ENCODE measurements around the gene TPRX2. TPM values are rescaled to one million over a fixed set of nuclear protein-coding genes. Genes with fewer than 3 reads are reported as not detected.

The TPRX2 gene
- total and polyA plus RNA-seq, 2 of the 8 experiments (the other 6 are each of a cell fraction or from before 2014, with no cell fraction given) = not detected

GRCh38 chr19:47891923-47892666, 33.1 kb downstream of the TPRX2 start (continued):
- TF ChIP-seq POLR2AphosphoS5 (IDR thresholded peaks at IDR 0.05; ENCODE audit: low read depth, low read length) (peak; percentile 48; the same call in 1 of the 2 replicates), KDM4A (IDR thresholded peaks at IDR 0.05; ENCODE audit: low read depth, low read length, severe bottlenecking) (no peak), SUZ12 (IDR thresholded peaks at IDR 0.05; ENCODE audit: low read length) (no peak), GTF2F1 (IDR thresholded peaks at IDR 0.05; ENCODE audit: borderline replicate concordance, low read depth, low read length) (no peak), TAF1 (IDR thresholded peaks at IDR 0.05; ENCODE audit: low read depth, low read length) (peak; percentile 37; the same call in 1 of the 2 replicates), TBP (IDR thresholded peaks at IDR 0.05; ENCODE audit: low read depth, low read length) (peak; percentile 84), GABPA (IDR thresholded peaks at IDR 0.05; ENCODE audit: borderline replicate concordance, insufficient read depth, low read length) (no peak), HDAC6 (IDR thresholded peaks at IDR 0.05; ENCODE audit: low read depth, low read length) (no peak), FOSL1 (IDR thresholded peaks at IDR 0.05; ENCODE audit: insufficient read depth, low read depth, low read length) (no peak), KDM1A (IDR thresholded peaks at IDR 0.05; ENCODE audit: borderline replicate concordance, low read length) (no peak), BRCA1 (IDR thresholded peaks at IDR 0.05; ENCODE audit: low read depth, low read length) (no peak), MAX (IDR thresholded peaks at IDR 0.05) (no peak), POLR2A (IDR thresholded peaks at IDR 0.05; ENCODE audit: control extremely low read depth in 1 of 2, low read depth in 2 of 2, low read length in 2 of 2) (peak; percentile 50 to 76), EGR1 (IDR thresholded peaks at IDR 0.05; ENCODE audit: borderline replicate concordance, low read depth, low read length) (no peak), NANOG (IDR thresholded peaks at IDR 0.05; ENCODE audit: insufficient read depth, low read depth, low read length, poor library complexity, severe bottlenecking) (no peak), SP4 (IDR thresholded peaks at IDR 0.05; ENCODE audit: low read length) (no peak), CREB1 (IDR thresholded peaks at IDR 0.05) (no peak), ASH2L (IDR thresholded peaks at IDR 0.05; ENCODE audit: low read length) (no peak), SP1 (IDR thresholded peaks at IDR 0.05; ENCODE audit: low read depth, low read length) (peak; percentile 98), SIX5 (IDR thresholded peaks at IDR 0.05; ENCODE audit: low read depth, low read length) (no peak), SIN3A (conservative IDR thresholded peaks at IDR 0.05 in 1 of 2, IDR thresholded peaks at IDR 0.05 in 1 of 2; ENCODE audit: low read depth in 1 of 2, low read length in 2 of 2) (no peak), RNF2 (IDR thresholded peaks at IDR 0.05; ENCODE audit: borderline replicate concordance, low read depth, low read length, missing control alignments, poor library complexity, severe bottlenecking) (no peak), SAP30 (IDR thresholded peaks at IDR 0.05; ENCODE audit: insufficient read depth, insufficient replicate concordance, low read length) (no peak), MAFK (IDR thresholded peaks at IDR 0.05; ENCODE audit: low read depth, low read length) (peak; percentile 88), RAD21 (IDR thresholded peaks at IDR 0.05 in 1 of 2, conservative IDR thresholded peaks at IDR 0.05 in 1 of 2; ENCODE audit: low read depth in 2 of 2, low read length in 2 of 2) (no peak)

Measured in H1 (cell line).